Right lobe of liver (tissue), 6 donors: ENCODE measurements around the gene PITX2. TPM values are rescaled to one million over a fixed set of nuclear protein-coding genes. Genes with fewer than 3 reads are reported as not detected.
A peak's percentile ranks its signal among the peaks of the same experiment; 100 is the strongest.

Source experiments
- ATAC-seq, 4 donors: fragments of 200-7000 bp; cut with Tn5 transposase; one replicate each; pipeline ENCODE4 v1.9.1; 2020; ENCODE audit warnings: mild to moderate bottlenecking in 4 of 4, moderate library complexity in 4 of 4
- DNase-seq, 3 donors: peaks; one replicate each; pipeline ENCODE4 v3.0.0-alpha.2; 2020
- H3K27ac ChIP-seq, 3 donors: fragments of 200-600 bp; one replicate each; pipeline ENCODE4 v1.8.0; 2022
- H3K27me3 ChIP-seq, 2 donors: fragments of 200-600 bp; one replicate each; pipeline ENCODE4 v1.8.0; 2022
- H3K36me3 ChIP-seq, 4 donors: fragments of 200-600 bp; sonication (generic) in 1 of 4; one replicate each; pipeline versions ENCODE4 v1.5.1 to v1.8.0; 2017 to 2022; ENCODE audit warnings: control low read depth in 1 of 4
- H3K4me1 ChIP-seq, 4 donors: fragments of 200-600 bp; sonication (generic) in 1 of 4; one replicate each; pipeline versions ENCODE4 v1.5.1 to v1.8.0; 2017 to 2022; ENCODE audit warnings: control low read depth in 1 of 4
- H3K4me3 ChIP-seq, 3 donors: fragments of 200-600 bp; one replicate each; pipeline ENCODE4 v1.8.0; 2022
- H3K9me3 ChIP-seq, 4 donors: fragments of 200-600 bp; sonication (generic) in 1 of 4; one replicate each; pipeline versions ENCODE4 v1.5.1 to v1.8.0; 2017 to 2022; ENCODE audit warnings: control low read depth in 1 of 4
- POLR2A ChIP-seq: fragments of 450-650 bp; IDR thresholded peaks from one replicate; pipeline ENCODE4 v1.6.1; 2017; ENCODE audit warnings: antibody characterized with exemption, mild to moderate bottlenecking
- WGBS: methylation state at CpG from one replicate; pipeline ENCODE4 v1.1.6; 2018; ENCODE audit warnings: low coverage, low lambda C conversion rate; ENCODE audit not compliant: insufficient coverage; ENCODE audit errors: missing lambda C conversion rate; 5-methylcytosine and 5-hydroxymethylcytosine counted together
- intact Hi-C, 2 donors: fragments of 100-400 bp; cut with DNase I; formaldehyde crosslinking; loops; one replicate each; pipeline versions ENCODE4 v1.11.2 to v1.14.1; 2022
- total RNA-seq, 6 experiments: library from RNA; depleted of rRNA in 2 of 6; stranded (reverse); fragments of >200 nt in 2 of 6; fragmentation: NEBNext Ultra II Directional in 3 of 6; extraction: Animal tissue kit (Norgen Biotek cat#: 25700) in 3 of 6; gene quantifications; one replicate each; pipeline versions ENCODE4 v1.1.0 to v1.2.4, GENCODE V29; 2016 to 2023
- TF ChIP-seq, protein P1 (sequence below), 4 donors: fragments of 200-600 bp in 3 of 4; fragments of 450-650 bp in 1 of 4; IDR thresholded peaks; one replicate each; pipeline versions ENCODE4 v1.5.1 to v1.8.0; 2016 to 2022; ENCODE audit warnings: antibody characterized with exemption in 4 of 4, mild to moderate bottlenecking in 2 of 4
- donor health status: DM: no; HTN: yes; CAD: no.
- donor health status: DM: no; HTN: no; CAD: no.
- donor health status: DM: no; HTN: no; CAD: no.
- donor health status: DM: no; HTN: yes; CAD: no.
- donor health status: DM: no; HTN: yes; CAD: no.

PITX2 gene
- total RNA-seq, 6 experiments from 2014 or later = not detected

DNA sequence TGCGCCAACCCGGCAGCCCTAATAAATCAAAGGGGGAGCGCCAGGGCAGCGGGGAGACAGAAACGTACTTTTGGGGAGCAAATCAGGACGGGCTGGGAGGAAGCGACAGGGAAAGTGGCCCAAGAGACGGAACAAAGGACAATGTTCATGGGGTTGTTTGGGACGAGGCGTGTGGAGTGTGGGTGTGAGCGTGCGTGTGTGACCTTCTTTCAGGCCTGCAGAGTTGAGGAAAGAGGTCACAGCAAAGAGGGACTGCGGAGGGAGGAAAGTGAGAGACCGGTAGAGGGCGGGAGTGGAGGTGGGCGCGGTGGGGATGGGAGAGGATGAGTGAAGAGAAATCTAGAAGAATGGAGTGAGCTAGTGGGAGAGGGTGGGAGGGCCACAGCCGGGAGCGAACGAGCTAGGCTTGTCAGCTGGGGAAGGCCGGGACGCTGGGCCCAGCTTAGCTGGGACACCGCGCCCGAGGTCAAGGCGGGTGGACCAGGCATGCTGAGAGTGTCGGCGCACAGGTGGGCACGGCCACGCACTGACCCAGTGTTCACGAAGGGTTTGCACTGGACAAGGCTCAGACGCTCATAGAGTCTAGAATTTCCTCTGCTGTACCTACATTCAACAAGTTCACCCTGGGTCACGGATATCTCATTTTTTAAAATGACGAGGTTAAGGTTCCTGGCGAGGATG is 14.7 kb upstream of the PITX2 start:
- H3K27ac ChIP-seq = no peak overlapping the region
- DNase-seq = no peak
- TF ChIP-seq POLR2A = no peak
- TF ChIP-seq, protein P1, sequence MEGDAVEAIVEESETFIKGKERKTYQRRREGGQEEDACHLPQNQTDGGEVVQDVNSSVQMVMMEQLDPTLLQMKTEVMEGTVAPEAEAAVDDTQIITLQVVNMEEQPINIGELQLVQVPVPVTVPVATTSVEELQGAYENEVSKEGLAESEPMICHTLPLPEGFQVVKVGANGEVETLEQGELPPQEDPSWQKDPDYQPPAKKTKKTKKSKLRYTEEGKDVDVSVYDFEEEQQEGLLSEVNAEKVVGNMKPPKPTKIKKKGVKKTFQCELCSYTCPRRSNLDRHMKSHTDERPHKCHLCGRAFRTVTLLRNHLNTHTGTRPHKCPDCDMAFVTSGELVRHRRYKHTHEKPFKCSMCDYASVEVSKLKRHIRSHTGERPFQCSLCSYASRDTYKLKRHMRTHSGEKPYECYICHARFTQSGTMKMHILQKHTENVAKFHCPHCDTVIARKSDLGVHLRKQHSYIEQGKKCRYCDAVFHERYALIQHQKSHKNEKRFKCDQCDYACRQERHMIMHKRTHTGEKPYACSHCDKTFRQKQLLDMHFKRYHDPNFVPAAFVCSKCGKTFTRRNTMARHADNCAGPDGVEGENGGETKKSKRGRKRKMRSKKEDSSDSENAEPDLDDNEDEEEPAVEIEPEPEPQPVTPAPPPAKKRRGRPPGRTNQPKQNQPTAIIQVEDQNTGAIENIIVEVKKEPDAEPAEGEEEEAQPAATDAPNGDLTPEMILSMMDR (IDR thresholded peaks at IDR 0.05) = no peak
- 7% methylated on average over 24 of the region's 35 CpGs for WGBS
- peaks cover 0 to 8% (median 0%) of the 10 kb centered on the region in 4 donors for H3K4me1 ChIP-seq
- H3K4me3 ChIP-seq = no peak overlapping the region
- intact Hi-C loops = no loop called here
- H3K36me3 ChIP-seq = no peaks in the 10 kb centered on the region
- no peaks in the 10 kb centered on the region for H3K9me3 ChIP-seq
- ATAC-seq = peak in 1 of 4 donors; percentile 26
- H3K27me3 ChIP-seq = peaks cover 38 to 79% of the 10 kb centered on the region in 2 donors

DNA sequence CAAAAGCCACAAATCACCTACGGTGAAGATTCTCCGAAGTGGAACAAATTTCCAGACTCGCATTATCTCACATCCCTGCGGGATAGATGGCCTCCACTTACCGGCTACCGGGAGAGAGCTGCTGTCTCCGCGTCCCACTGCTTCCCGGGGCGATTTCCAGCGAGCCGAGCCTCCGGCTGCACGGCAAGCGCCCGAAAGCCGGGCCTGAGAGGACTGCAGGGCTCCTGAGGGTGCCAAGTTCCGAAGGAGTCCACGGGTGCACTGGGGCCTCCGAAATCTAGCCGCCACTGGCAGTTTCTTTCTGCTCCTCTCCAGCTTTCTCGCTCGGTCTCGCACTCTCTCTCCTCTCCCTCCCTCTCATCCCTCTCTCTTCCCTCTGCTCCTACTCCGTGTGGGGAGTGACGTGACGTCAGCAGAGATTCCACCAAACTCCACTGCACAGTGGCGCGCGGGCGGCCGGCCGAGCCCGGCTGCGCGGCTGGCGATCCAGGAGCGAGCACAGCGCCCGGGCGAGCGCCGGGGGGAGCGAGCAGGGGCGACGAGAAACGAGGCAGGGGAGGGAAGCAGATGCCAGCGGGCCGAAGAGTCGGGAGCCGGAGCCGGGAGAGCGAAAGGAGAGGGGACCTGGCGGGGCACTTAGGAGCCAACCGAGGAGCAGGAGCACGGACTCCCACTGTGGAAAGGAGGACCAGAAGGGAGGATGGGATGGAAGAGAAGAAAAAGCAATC is 14.0 kb upstream of the PITX2 start:
- no peak overlapping the region for H3K27ac ChIP-seq
- peaks cover 0 to 15% (median 2%) of the 10 kb centered on the region in 4 donors for H3K4me1 ChIP-seq
- DNase-seq (no peak), ATAC-seq (peak in 2 of 4 donors; percentile 14 to 23)
- no peaks in the 10 kb centered on the region for H3K9me3 ChIP-seq
- H3K36me3 ChIP-seq = no peaks in the 10 kb centered on the region
- peaks cover 43 to 83% of the 10 kb centered on the region in 2 donors for H3K27me3 ChIP-seq
- no peak for TF ChIP-seq POLR2A
- TF ChIP-seq, protein P1 (IDR thresholded peaks at IDR 0.05) = no peak
- 4% methylated on average over 21 of the region's 56 CpGs for WGBS
- intact Hi-C loops = no loop called here
- H3K4me3 ChIP-seq = no peak overlapping the region

DNA sequence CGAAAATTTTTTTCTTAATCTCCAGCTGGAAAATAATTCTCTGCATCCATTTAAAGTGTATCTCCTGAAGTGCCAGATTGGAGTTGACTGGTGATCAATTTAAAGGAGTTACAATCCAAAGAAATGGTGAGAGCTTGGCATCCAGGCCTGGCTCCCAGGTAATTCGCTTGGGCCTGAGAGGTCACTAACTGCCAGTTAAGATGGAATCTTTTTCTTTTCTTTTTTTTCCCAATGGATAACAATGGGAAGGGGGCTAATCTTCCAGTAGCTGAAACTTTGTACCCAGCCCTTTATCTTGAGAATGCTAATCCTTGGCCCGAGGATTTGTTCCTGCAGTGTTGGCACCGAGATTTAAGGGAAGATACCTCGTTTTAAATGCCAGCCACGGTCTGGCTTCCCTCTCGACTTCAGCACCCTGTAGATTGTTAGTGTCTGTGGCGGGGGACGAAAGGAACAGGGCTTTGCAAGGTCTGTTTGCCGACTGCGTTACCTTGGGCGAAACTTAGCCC is 13.3 kb upstream of the PITX2 start:
- peaks cover 41 to 83% of the 10 kb centered on the region in 2 donors for H3K27me3 ChIP-seq
- TF ChIP-seq, protein P1 (IDR thresholded peaks at IDR 0.05) = no peak
- no peak for TF ChIP-seq POLR2A
- ATAC-seq (no peak), DNase-seq (no peak)
- peaks cover 0 to 18% (median 2%) of the 10 kb centered on the region in 4 donors for H3K4me1 ChIP-seq
- H3K36me3 ChIP-seq = no peaks in the 10 kb centered on the region
- intact Hi-C loops = no loop called here
- H3K4me3 ChIP-seq = no peak overlapping the region
- H3K9me3 ChIP-seq = no peaks in the 10 kb centered on the region
- 7% methylated on average over 12 of the region's 12 CpGs for WGBS
- no peak overlapping the region for H3K27ac ChIP-seq

GRCh38 chr4:110635163-110635865 is 12.4 kb upstream of the PITX2 start:
- WGBS = 11% methylated on average over 7 of the region's 7 CpGs
- Histone ChIP-seq H3K36me3 (no peaks in the 10 kb centered on the region), H3K4me1 (peaks cover 0 to 11% (median 2%) of the 10 kb centered on the region in 4 donors), H3K4me3 (no peak overlapping the region), H3K9me3 (no peaks in the 10 kb centered on the region), H3K27ac (no peak overlapping the region), H3K27me3 (peaks cover 40 to 87% of the 10 kb centered on the region in 2 donors)
- no peak for ATAC-seq
- DNase-seq = no peak
- intact Hi-C loops = no loop called here
- TF ChIP-seq, protein P1 (IDR thresholded peaks at IDR 0.05) = no peak
- no peak for TF ChIP-seq POLR2A
